Cardiac fibroblast (primary cell): ENCODE results near the gene SEMA3B.
A peak's percentile ranks its signal among the peaks of the same experiment; 100 is the strongest.

Experiments used
- DNase-seq, 2 donors: peaks; one replicate each; pipeline versions ENCODE4 v3.0.0 to v3.0.0-alpha.2; 2010; ENCODE audit warnings: low read depth in 2 of 2
- H3K4me3 ChIP-seq, 2 donors: replicated peaks in 1 of 2; 1 replicate in 1 of 2; 2 replicates in 1 of 2; pipeline ENCODE4 v1.5.1; 2011; ENCODE audit warnings: low read depth in 2 of 2, low read length in 2 of 2, mild to moderate bottlenecking in 2 of 2, moderate library complexity in 1 of 2
- CTCF ChIP-seq: IDR thresholded peaks from one replicate; pipeline ENCODE4 v1.5.1; 2011; ENCODE audit warnings: low read depth, mild to moderate bottlenecking, low read length, inconsistent platforms

Gene SEMA3B

GRCh38 chr3:50286322-50287227 lies 17.6 kb downstream of the SEMA3B start:
- no peak for DNase-seq
- TF ChIP-seq CTCF = no peak
- H3K4me3 ChIP-seq = no peak overlapping the region

GRCh38 chr3:50287262-50287661 lies 18.3 kb downstream of the SEMA3B start:
- no peak overlapping the region for H3K4me3 ChIP-seq
- no peak for DNase-seq
- TF ChIP-seq CTCF = no peak

- DNase-seq = no peak
- no peak overlapping the region for H3K4me3 ChIP-seq
- no peak for TF ChIP-seq CTCF
Measured at GRCh38 chr3:50288387-50289007, 19.6 kb downstream of the SEMA3B start.

- TF ChIP-seq CTCF = no peak
- no peak for DNase-seq
- H3K4me3 ChIP-seq = no peak overlapping the region
Measured at GRCh38 chr3:50289130-50289529, 20.2 kb downstream of the SEMA3B start.

- no peak for TF ChIP-seq CTCF
- DNase-seq = no peak
- H3K4me3 ChIP-seq = no peak overlapping the region
Measured at GRCh38 chr3:50290161-50290641, 21.3 kb downstream of the SEMA3B start.

GRCh38 chr3:50292159-50293078 lies 23.5 kb downstream of the SEMA3B start, which contains the start of gene IFRD2:
Gene IFRD2, minus strand, starts transcription at chr3:50292429. Its CDS starts 155 bp downstream, at chr3:50292274.
- TF ChIP-seq CTCF = no peak
- H3K4me3 ChIP-seq = peak within 1 kb of the TSS; percentile 89 to 94
- peak; percentile 98 for DNase-seq
